Neural cell (in vitro differentiated cells): ENCODE results near the gene PLA1A. TPM values are rescaled to one million over a fixed set of nuclear protein-coding genes. Genes with fewer than 3 reads are reported as not detected.

Source experiments
- H2AFZ ChIP-seq: fragments of 200-600, 300-800 bp; sonication (generic), shearing (Covaris generic); 2 replicates; pipeline ENCODE4 v1.6.0; 2014; ENCODE audit warnings: low read depth, mild to moderate bottlenecking, antibody characterized with exemption, low read length, moderate library complexity
- H3F3A ChIP-seq: fragments of 200-600 bp; shearing (Covaris generic); 2 replicates; pipeline ENCODE4 v1.6.1; 2016; ENCODE audit warnings: mild to moderate bottlenecking, moderate library complexity, mixed read lengths, antibody characterized with exemption, low read length; ENCODE audit not compliant: insufficient read depth, poor library complexity, severe bottlenecking
- H3K27ac ChIP-seq: fragments of 200-600, 300-800 bp; sonication (generic), shearing (Covaris generic); 2 replicates; pipeline ENCODE4 v1.5.1; 2014; ENCODE audit warnings: mild to moderate bottlenecking, low read length, moderate library complexity
- H3K27me3 ChIP-seq: fragments of 300-800, 200-600 bp; sonication (generic), shearing (Covaris generic); 2 replicates; pipeline ENCODE4 v1.6.0; 2014; ENCODE audit warnings: mild to moderate bottlenecking, low read depth, low read length, moderate library complexity; ENCODE audit not compliant: insufficient read depth
- H3K36me3 ChIP-seq: fragments of 300-800, 200-600 bp; sonication (generic), shearing (Covaris generic); 2 replicates; pipeline ENCODE4 v1.5.1; 2014; ENCODE audit warnings: mild to moderate bottlenecking, antibody characterized with exemption, low read length, moderate library complexity; ENCODE audit not compliant: insufficient read depth
- H3K4me2 ChIP-seq: fragments of 300-800, 200-600 bp; sonication (generic), shearing (Covaris generic); 2 replicates; pipeline ENCODE4 v1.6.0; 2014; ENCODE audit warnings: mild to moderate bottlenecking, low read length
- H3K4me3 ChIP-seq: fragments of 300-800, 200-600 bp; sonication (generic), shearing (Covaris generic); 2 replicates; pipeline ENCODE4 v1.5.1; 2014; ENCODE audit warnings: mild to moderate bottlenecking, low read length, moderate library complexity
- H3K79me2 ChIP-seq: fragments of 200-600 bp; shearing (Covaris generic); replicated peaks from 2 replicates; pipeline ENCODE4 v1.6.0; 2014; ENCODE audit warnings: mild to moderate bottlenecking, low read length, moderate library complexity; ENCODE audit not compliant: insufficient read depth
- H3K9ac ChIP-seq: fragments of 300-800, 200-600 bp; sonication (generic), shearing (Covaris generic); 2 replicates; pipeline ENCODE4 v1.6.1; 2016; ENCODE audit warnings: mild to moderate bottlenecking, low read length, mixed read lengths
- H3K9me2 ChIP-seq: fragments of 200-600 bp; shearing (Covaris generic); 2 replicates; pipeline ENCODE4 v1.6.1; 2016; ENCODE audit warnings: mild to moderate bottlenecking, low read length, mixed read lengths; ENCODE audit not compliant: insufficient read depth
- H3K9me3 ChIP-seq: fragments of 200-600, 300-800 bp; sonication (generic), shearing (Covaris generic); 2 replicates; pipeline ENCODE4 v1.6.1; 2016; ENCODE audit warnings: mild to moderate bottlenecking, mixed run types, low read length, moderate library complexity, mixed read lengths
- H4K20me1 ChIP-seq: fragments of 200-600 bp; shearing (Covaris generic); 2 replicates; pipeline ENCODE4 v1.6.1; 2016; ENCODE audit warnings: mild to moderate bottlenecking, mixed run types; ENCODE audit not compliant: insufficient read depth
- EP300 ChIP-seq: fragments of 450-650 bp; conservative IDR thresholded peaks from 2 replicates; pipeline ENCODE4 v1.6.1; 2014; ENCODE audit warnings: antibody characterized with exemption, mild to moderate bottlenecking, moderate library complexity; ENCODE audit not compliant: poor library complexity, severe bottlenecking
- EZH2 ChIP-seq: fragments of 200-600, 300-800 bp; shearing (Covaris generic), sonication (generic); IDR thresholded peaks from 2 replicates; pipeline ENCODE4 v1.6.1; 2014; ENCODE audit warnings: antibody characterized with exemption, low read length, borderline replicate concordance, mild to moderate bottlenecking; ENCODE audit not compliant: insufficient read depth, poor library complexity, severe bottlenecking
- POLR2AphosphoS5 ChIP-seq: IDR thresholded peaks from 2 replicates; pipeline ENCODE4 v1.6.1; 2012
- RAD21 ChIP-seq: fragments of 450-650 bp; conservative IDR thresholded peaks from 2 replicates; pipeline ENCODE4 v1.6.1; 2014; ENCODE audit warnings: antibody characterized with exemption, mild to moderate bottlenecking, moderate library complexity
- TAF1 ChIP-seq: IDR thresholded peaks from 2 replicates; pipeline ENCODE4 v1.6.1; 2012; ENCODE audit warnings: low read depth
- polyA plus RNA-seq: library from polyadenylated mRNA; depleted of rRNA; stranded (reverse); fragments of >200 nt; gene quantifications from 2 replicates; pipeline ENCODE4 v1.2.3, GENCODE V29; 2014
- TF ChIP-seq, protein P1 (sequence below): fragments of 450-650 bp; IDR thresholded peaks from 2 replicates; pipeline ENCODE4 v1.5.1; 2014; ENCODE audit warnings: antibody characterized with exemption, mild to moderate bottlenecking, moderate library complexity; ENCODE audit not compliant: poor library complexity, severe bottlenecking
- TF ChIP-seq, protein P2 (sequence below): IDR thresholded peaks from 2 replicates; pipeline ENCODE4 v1.6.1; 2012; ENCODE audit warnings: borderline replicate concordance

Gene PLA1A
- polyA plus RNA-seq, 1 donor from 2014 or later = not detected

DNA sequence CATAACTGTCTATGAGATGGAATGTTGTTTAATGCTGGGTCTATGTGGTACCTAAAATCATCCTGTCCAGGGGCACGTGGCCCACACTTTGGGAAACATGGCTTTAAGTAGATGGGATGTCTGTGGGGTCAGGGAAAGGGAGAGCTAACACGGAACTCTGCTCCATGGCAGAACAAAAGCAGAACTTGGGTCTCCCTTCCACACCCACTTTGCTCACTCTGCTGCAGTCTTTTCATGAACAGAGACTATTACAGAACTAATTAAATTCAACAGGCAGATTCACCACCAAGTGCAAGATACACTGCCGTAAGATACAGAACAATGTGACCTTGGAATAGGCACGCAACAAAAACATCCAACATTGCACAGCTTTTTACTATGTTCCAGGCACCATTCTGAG, 34.5 kb downstream of the PLA1A start:
- H3K9ac ChIP-seq = no peak overlapping the region

DNA sequence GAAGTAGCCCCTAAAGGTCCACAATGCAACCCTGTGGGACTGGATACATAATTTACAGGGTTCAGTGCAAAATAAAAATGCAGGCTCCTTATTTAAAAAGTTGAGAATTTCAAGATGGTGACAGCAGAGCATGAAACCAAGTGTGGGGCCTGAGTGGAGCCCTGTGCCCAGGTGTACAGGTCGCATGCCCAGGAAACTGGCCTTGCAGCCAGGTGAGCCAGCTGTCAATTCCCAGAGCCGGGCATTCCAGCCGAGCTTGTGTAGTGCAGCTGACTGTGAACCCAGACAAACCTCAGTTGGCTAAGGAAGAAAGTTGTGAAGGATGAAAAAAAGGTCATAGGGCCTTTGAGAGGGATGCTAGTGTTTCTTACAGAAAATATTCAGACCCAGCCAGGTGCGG, 35.1 kb downstream of the PLA1A start:
- no peak for TF ChIP-seq POLR2AphosphoS5
- no peak for TF ChIP-seq RAD21
- TF ChIP-seq, protein P1, sequence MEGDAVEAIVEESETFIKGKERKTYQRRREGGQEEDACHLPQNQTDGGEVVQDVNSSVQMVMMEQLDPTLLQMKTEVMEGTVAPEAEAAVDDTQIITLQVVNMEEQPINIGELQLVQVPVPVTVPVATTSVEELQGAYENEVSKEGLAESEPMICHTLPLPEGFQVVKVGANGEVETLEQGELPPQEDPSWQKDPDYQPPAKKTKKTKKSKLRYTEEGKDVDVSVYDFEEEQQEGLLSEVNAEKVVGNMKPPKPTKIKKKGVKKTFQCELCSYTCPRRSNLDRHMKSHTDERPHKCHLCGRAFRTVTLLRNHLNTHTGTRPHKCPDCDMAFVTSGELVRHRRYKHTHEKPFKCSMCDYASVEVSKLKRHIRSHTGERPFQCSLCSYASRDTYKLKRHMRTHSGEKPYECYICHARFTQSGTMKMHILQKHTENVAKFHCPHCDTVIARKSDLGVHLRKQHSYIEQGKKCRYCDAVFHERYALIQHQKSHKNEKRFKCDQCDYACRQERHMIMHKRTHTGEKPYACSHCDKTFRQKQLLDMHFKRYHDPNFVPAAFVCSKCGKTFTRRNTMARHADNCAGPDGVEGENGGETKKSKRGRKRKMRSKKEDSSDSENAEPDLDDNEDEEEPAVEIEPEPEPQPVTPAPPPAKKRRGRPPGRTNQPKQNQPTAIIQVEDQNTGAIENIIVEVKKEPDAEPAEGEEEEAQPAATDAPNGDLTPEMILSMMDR = no peak
- TF ChIP-seq, protein P2, sequence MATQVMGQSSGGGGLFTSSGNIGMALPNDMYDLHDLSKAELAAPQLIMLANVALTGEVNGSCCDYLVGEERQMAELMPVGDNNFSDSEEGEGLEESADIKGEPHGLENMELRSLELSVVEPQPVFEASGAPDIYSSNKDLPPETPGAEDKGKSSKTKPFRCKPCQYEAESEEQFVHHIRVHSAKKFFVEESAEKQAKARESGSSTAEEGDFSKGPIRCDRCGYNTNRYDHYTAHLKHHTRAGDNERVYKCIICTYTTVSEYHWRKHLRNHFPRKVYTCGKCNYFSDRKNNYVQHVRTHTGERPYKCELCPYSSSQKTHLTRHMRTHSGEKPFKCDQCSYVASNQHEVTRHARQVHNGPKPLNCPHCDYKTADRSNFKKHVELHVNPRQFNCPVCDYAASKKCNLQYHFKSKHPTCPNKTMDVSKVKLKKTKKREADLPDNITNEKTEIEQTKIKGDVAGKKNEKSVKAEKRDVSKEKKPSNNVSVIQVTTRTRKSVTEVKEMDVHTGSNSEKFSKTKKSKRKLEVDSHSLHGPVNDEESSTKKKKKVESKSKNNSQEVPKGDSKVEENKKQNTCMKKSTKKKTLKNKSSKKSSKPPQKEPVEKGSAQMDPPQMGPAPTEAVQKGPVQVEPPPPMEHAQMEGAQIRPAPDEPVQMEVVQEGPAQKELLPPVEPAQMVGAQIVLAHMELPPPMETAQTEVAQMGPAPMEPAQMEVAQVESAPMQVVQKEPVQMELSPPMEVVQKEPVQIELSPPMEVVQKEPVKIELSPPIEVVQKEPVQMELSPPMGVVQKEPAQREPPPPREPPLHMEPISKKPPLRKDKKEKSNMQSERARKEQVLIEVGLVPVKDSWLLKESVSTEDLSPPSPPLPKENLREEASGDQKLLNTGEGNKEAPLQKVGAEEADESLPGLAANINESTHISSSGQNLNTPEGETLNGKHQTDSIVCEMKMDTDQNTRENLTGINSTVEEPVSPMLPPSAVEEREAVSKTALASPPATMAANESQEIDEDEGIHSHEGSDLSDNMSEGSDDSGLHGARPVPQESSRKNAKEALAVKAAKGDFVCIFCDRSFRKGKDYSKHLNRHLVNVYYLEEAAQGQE = no peak
- H3K27me3 ChIP-seq = no peaks in the 10 kb centered on the region
- H3K27ac ChIP-seq = no peak overlapping the region
- H3K9me3 ChIP-seq = no peaks in the 10 kb centered on the region
- H2AFZ ChIP-seq = no peak overlapping the region
- H3K9me2 ChIP-seq = no peaks in the 10 kb centered on the region
- H3F3A ChIP-seq = no peaks in the 10 kb centered on the region
- no peaks in the 10 kb centered on the region for H4K20me1 ChIP-seq
- H3K9ac ChIP-seq = no peak overlapping the region
- H3K79me2 ChIP-seq = no peaks in the 10 kb centered on the region
- no peak overlapping the region for H3K4me2 ChIP-seq
- H3K4me3 ChIP-seq = no peak overlapping the region
- H3K36me3 ChIP-seq = no peaks in the 10 kb centered on the region

More for the DNA sequence above, 34.5 kb downstream of the PLA1A start:
- Histone ChIP-seq H3K27me3 (no peaks in the 10 kb centered on the region), H3F3A (no peaks in the 10 kb centered on the region), H3K9me2 (no peaks in the 10 kb centered on the region), H4K20me1 (no peaks in the 10 kb centered on the region), H3K4me2 (no peak overlapping the region), H3K9me3 (no peaks in the 10 kb centered on the region), H3K79me2 (no peaks in the 10 kb centered on the region), H3K4me3 (no peak overlapping the region), H3K27ac (no peak overlapping the region), H2AFZ (no peak overlapping the region), H3K36me3 (no peaks in the 10 kb centered on the region)
- TF ChIP-seq, protein P2 = no peak
- TF ChIP-seq EZH2 = no peak
- no peak for TF ChIP-seq RAD21
- no peak for TF ChIP-seq EP300
- no peak for TF ChIP-seq TAF1
